GM10266 (cell line): Measurements from ENCODE around the gene FYB2.

Experiments
- DNase-seq: peaks from one replicate; pipeline ENCODE4 v3.0.0; 2012; ENCODE audit errors: extremely low spot score
- TF ChIP-seq, protein P1 (sequence below): IDR thresholded peaks from 2 replicates; pipeline ENCODE4 v1.5.1; 2012; ENCODE audit warnings: mild to moderate bottlenecking, low read depth; ENCODE audit not compliant: control insufficient read depth, insufficient read depth; ENCODE audit errors: missing control alignments

Gene FYB2

GRCh38 chr1:56814205-56814604 is 5.0 kb downstream of the FYB2 start:
- DNase-seq = no peak
- TF ChIP-seq, protein P1, sequence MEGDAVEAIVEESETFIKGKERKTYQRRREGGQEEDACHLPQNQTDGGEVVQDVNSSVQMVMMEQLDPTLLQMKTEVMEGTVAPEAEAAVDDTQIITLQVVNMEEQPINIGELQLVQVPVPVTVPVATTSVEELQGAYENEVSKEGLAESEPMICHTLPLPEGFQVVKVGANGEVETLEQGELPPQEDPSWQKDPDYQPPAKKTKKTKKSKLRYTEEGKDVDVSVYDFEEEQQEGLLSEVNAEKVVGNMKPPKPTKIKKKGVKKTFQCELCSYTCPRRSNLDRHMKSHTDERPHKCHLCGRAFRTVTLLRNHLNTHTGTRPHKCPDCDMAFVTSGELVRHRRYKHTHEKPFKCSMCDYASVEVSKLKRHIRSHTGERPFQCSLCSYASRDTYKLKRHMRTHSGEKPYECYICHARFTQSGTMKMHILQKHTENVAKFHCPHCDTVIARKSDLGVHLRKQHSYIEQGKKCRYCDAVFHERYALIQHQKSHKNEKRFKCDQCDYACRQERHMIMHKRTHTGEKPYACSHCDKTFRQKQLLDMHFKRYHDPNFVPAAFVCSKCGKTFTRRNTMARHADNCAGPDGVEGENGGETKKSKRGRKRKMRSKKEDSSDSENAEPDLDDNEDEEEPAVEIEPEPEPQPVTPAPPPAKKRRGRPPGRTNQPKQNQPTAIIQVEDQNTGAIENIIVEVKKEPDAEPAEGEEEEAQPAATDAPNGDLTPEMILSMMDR = no peak

GRCh38 chr1:56811331-56811730 is 7.9 kb downstream of the FYB2 start:
- TF ChIP-seq, protein P1 = no peak
- DNase-seq = no peak

- DNase-seq = no peak
- TF ChIP-seq, protein P1 = no peak
These were observed 10.8 kb downstream of the FYB2 start for GRCh38 chr1:56808410-56808809.

GRCh38 chr1:56806804-56807203 is 12.4 kb downstream of the FYB2 start:
- TF ChIP-seq, protein P1 = no peak

DNA sequence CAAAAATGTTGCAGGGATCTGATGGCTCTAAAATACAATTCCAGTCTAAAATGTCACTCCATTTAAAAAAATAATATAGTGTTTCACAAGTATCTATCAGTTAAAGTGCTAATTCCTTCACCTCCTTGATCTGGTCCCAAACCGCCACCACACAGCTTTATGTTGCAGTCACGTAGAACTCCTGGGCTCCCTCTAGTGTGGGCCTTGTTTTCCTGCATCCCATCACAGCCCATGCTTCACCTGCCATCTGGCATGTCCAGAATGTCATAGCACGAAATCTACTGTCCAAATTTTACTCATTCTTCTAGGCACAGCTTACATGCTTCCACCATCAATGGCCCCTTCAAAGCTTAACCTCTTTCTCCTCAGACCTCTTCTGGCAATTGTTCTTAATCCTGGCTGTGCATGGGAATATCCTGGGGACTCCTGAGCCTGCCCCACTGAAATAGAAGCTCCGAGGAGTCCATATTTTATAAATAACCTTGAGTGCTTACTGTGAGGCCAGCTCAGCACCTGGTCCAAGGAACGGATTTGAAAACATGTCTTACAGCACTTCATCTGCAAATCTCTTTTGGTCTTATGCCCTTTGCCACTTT is 15.5 kb downstream of the FYB2 start:
- DNase-seq = peak; percentile 14
- TF ChIP-seq, protein P1 = peak; percentile 42

More at GRCh38 chr1:56806804-56807203, 12.4 kb downstream of the FYB2 start:
- no peak for DNase-seq

- TF ChIP-seq, protein P1 = no peak
These were observed 19.4 kb downstream of the FYB2 start for GRCh38 chr1:56799605-56800400.

GRCh38 chr1:56798053-56798471 is 21.1 kb downstream of the FYB2 start:
- DNase-seq = no peak
- TF ChIP-seq, protein P1 = no peak

More at GRCh38 chr1:56799605-56800400, 19.4 kb downstream of the FYB2 start:
- DNase-seq = no peak
